Activated CD8-positive, alpha-beta memory T cell treated with anti-CD3 and anti-CD28 coated beads, Interleukin-2, amount 50 U/mL, for 24 hours (primary cell): ENCODE data around the gene CEP83.
"Not testable (repeated sequence)": the region's sequence is repeated elsewhere in the genome, so short reads cannot be mapped to it uniquely, and the experiment has no call there.

Source experiments
- DNase-seq: peaks from one replicate; pipeline ENCODE4 v3.0.0-alpha.2; 2020; ENCODE audit errors: extremely low read depth

Gene CEP83

GRCh38 chr12:94379479-94380113 is 80.1 kb downstream of the CEP83 start:
- DNase-seq = no peak

GRCh38 chr12:94377599-94377998 is 82.1 kb downstream of the CEP83 start:
- DNase-seq = no peak

GRCh38 chr12:94374124-94374523 is 85.5 kb downstream of the CEP83 start:
- DNase-seq = no peak

DNA sequence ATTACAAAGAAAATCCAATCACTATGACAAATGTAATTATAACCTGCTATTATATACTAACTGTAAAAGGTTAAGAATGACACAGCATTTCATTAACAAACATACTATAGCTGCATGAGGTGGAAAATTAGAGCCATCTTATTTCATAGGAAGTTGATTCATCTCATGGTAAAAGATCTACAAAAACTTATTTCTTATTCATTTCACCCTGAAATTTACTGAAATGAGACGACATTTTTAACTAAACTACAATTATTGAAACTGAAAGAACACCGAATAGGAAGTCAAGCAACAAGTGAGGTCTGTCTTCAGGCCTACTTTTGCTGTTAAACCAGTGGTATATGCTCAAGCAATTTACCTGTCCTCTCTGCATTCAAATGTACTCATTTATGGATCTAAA is 87.2 kb downstream of the CEP83 start:
- no peak for DNase-seq

DNA sequence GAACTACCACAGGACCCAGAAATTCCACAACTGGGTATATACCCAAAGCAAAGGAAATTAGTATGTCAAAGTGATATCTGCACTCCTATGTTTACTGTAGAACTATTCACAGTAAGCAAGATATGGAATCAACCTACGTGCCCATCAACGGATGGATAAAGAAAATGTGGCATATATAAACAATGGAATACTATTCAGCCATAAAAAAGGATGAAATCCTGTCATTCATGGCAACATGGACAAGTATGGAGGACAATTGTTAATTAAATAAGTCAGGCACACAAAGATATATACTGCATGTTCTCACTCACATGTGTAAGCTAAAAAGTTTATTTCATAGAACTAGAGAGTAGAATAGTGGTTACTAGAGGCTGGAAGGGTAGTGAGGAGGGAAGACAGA is 97.0 kb downstream of the CEP83 start:
- DNase-seq = no peak

GRCh38 chr12:94359761-94360160 is 99.9 kb downstream of the CEP83 start:
- DNase-seq = no peak

GRCh38 chr12:94353130-94353529 is 106.5 kb downstream of the CEP83 start:
- DNase-seq = no peak

DNA sequence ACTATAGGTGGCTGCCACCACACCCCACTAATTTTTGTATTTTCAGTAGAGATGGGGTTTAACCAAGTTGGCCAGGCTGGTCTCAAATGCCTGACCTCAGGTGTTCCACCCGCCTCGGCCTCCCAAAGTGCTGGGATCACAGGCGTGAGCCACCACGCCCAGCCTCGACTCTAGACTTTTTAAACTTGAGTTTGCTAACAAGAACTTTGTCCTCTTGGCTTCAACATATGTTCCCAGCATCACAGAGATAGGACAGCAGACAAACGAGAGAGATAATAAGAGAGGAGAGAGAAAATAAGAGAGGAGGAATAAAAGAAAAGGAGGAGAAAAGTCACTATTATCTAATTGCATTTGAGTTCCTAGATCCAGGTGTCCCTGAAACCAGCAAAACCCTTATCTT is 119.1 kb downstream of the CEP83 start:
- no peak for DNase-seq

DNA sequence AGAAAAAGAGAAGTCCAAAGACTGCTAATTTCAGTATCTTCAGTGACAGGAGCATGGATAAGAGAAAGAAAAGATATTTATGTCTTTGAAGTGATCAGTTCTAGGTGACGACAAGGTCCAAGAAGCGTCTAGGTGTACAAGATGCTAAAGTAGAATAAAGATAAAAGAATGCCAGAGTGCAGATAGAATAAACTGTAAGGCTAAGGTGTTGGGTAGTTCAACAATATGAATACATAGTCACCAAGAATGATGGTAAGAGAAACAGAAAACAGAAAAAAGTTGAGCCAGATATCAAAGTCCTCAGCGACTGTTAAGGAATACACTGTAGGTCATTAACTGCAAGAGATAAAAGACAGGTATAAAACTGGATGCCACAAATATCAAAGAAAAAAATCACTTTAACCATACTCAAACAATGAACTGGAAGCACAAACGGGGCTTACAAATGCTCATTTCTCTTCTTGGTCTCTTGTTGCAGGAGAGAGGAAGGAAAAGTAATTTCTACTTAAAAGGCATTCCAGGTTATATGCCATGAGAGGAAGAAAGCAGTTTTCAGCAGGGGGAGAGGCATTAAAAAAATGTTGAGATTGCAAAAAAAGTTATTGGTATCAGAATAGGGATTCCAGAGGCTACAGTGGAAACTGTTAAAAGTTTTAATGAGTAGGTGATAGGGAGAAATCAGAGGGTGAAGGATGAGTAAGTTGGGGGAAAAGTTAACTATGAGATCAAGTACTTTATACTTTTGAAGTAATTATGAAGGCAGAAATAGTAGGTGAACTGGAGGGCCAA is 121.5 kb downstream of the CEP83 start:
- DNase-seq = no peak

GRCh38 chr12:94336211-94336925 is 123.3 kb downstream of the CEP83 start:
- no peak for DNase-seq

GRCh38 chr12:94333396-94333795 is 126.3 kb downstream of the CEP83 start:
- DNase-seq = no peak

DNA sequence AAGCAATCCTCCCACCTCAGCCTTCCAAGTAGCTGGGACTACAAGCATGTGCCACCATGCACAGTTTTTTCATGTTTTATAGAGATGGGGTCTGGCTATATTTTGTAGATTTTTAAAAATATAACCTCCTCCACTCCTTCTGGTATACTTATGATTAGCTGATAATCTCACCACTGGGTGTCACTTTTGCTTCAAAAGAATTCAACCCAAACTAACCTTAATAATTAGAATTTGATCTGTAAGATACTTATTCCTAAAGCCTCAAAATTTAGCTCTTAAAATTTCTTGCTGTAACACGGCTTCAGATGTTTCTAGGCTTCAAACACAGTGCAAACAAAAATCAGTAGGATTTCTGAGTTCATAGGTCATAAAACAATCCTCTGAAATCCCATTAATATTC is 130.3 kb downstream of the CEP83 start:
- no peak for DNase-seq

DNA sequence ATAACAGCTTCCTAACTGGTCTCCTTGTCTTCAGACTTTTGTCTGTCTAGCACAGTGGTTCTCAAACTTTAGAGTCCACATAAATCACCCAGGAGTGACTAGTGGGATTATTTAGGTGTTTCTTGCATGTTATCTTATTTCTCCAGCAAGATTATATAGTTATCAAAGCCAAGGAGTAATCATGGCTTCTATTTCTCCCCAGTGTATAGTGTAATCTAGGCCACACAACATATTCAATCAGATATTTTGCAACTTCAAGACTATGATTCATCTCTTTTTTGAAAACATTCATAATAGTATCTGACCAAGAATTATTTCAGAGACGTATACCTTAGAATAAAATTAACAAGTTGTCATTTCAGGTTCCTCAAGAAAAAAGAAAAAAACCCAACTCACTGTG is 131.9 kb downstream of the CEP83 start:
- no peak for DNase-seq

GRCh38 chr12:94326727-94327126 is 132.9 kb downstream of the CEP83 start:
- DNase-seq = no peak

- no peak for DNase-seq
Observed at GRCh38 chr12:94326234-94326633, 133.4 kb downstream of the CEP83 start.

GRCh38 chr12:94322346-94322745 is 137.3 kb downstream of the CEP83 start:
- no peak for DNase-seq

DNA sequence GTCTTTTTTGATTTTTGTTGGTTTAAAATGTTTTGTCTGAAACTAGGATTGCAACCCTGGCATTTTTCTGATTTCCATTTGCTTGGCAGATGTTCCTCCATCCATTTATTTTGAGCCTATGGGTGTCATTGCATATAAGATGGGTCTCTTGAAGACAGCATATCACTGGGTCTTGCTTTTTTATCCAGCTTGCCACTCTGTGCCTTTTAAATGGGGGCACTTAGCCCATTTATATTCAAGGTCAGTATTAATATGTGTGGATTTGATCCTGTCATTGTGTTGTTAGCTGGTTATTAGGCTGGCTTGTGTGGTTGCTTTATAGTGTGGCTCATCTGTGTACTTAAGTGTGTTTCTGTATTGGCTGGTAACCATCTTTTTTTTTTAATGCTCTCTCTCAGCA is 139.6 kb downstream of the CEP83 start:
- DNase-seq = no peak

- no peak for DNase-seq
Observed at GRCh38 chr12:94318181-94318580, 141.5 kb downstream of the CEP83 start.

DNA sequence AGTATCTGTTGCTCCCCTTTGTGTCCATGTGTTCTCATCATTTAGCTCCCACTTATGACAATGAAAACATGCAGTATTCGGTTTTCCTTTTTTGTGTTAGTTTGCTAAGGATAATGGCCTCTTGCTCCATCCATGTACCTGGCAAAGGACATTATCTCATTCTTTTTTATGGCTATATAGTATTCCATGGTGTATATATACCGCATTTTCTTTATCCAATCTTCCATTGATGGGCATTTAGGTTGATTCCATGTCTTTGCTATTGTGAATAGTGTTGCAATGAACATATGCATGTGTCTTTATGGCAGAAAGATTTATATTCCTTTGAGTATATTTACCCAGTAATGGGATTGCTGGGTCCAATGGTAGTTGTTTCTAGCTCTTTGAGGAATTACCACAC is 143.1 kb downstream of the CEP83 start:
- not testable (repeated sequence) for DNase-seq

DNA sequence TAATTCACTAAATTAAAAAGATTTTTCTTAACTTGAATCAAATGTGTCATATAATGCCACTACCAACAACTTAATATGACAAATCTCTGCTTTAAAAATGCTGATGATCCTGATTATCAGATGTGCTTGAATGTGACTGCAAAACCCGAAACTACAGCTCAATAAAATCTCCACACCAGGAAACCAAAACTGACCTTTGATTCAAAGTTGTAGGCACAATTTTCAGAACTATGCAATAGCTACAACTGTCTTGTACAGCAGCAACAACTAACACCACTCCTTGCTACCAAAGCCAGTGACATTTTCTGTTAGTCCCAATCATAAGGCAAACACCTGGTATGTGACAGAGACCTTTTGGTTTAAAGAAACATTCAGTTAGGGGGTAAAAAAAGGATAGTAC is 147.3 kb downstream of the CEP83 start:
- no peak for DNase-seq

DNA sequence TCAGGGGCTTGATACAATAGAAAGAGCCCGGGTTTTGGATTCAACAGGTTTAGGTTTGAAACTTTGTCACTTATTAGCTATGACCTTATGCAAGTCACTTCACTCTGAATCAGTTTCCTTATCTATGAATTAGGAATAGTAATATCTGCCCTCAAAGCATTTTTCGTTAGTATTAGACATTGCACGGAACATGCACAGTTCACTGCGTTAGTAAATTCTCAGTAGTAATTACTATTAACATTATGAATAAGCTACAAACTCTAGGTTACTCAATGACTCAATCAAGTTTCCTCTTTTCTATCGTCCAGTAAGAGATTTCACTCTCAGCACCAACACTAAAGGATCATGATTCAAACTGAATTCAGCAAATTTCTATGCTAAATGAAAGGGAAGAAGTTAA is 150.3 kb downstream of the CEP83 start:
- DNase-seq = no peak

- no peak for DNase-seq
Observed at GRCh38 chr12:94308612-94309011, 151.1 kb downstream of the CEP83 start.
